GM21515 (cell line): Measurements from ENCODE around the gene BTN1A1.
"Not testable (repeated sequence)": the region's sequence is repeated elsewhere in the genome, so short reads cannot be mapped to it uniquely, and the experiment has no call there.

ENCODE experiments used
- ATAC-seq: cut with Tn5 transposase; IDR thresholded peaks from one replicate; pipeline ENCODE4 v1.9.1; 2021; ENCODE audit not compliant: unreplicated experiment

BTN1A1 gene

DNA sequence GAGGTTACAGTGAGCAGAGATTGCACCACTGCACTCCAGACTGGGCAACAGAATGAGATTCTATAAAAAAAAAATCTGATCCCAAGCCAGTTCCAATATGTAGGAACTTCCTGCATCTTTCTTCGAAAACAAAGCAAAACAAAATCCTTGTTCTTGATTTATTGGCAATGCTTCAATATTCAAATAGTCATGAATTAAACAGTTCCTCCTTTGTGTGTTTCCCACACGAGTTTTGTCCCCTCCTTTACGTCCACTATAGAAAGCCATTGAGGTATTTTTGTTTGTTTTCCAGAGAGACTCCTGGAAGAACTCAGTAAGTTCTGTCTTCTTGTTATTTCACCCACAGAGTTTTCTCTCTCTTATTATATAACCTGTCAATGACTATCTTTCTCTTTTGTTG is 7.6 kb downstream of the BTN1A1 start:
- no peak for ATAC-seq

DNA sequence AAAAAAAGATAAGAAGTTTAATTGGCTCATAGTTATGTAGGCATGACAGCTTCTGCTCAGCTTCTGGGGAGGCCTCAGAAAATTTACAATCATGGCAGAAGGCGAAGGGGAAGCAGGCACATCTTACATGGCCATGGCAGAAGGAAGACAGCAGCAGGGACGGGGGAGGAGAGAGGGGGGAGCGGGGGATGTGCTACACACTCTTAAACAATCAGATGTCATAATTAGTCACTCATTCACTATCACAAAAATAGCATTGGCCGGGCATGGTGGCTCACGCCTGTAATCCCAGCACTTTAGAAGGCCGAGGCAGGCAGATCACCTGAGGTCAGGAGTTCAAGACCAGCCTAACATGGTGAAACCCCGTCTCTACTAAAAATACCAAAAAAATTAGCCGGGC is 10.9 kb downstream of the BTN1A1 start:
- not testable (repeated sequence) for ATAC-seq

DNA sequence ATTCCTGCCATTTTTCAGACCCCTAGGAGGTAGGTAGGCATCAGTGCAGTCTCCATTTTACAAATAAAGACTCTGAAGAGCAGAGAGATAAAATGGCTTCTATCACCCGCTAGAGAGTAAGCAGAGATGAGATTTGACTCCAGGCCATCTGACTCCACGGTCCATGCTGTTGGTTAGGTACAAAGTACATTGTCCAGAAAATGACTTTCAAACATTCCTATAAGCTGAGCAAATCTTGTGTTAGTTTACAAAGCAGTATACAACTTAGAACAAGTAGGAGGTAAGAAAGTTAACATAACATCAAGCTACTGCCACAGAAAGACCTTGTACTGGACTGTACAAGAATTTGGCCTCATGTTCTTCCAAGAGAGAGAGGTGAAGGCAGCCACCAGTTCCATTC is 14.9 kb downstream of the BTN1A1 start:
- ATAC-seq: no peak

DNA sequence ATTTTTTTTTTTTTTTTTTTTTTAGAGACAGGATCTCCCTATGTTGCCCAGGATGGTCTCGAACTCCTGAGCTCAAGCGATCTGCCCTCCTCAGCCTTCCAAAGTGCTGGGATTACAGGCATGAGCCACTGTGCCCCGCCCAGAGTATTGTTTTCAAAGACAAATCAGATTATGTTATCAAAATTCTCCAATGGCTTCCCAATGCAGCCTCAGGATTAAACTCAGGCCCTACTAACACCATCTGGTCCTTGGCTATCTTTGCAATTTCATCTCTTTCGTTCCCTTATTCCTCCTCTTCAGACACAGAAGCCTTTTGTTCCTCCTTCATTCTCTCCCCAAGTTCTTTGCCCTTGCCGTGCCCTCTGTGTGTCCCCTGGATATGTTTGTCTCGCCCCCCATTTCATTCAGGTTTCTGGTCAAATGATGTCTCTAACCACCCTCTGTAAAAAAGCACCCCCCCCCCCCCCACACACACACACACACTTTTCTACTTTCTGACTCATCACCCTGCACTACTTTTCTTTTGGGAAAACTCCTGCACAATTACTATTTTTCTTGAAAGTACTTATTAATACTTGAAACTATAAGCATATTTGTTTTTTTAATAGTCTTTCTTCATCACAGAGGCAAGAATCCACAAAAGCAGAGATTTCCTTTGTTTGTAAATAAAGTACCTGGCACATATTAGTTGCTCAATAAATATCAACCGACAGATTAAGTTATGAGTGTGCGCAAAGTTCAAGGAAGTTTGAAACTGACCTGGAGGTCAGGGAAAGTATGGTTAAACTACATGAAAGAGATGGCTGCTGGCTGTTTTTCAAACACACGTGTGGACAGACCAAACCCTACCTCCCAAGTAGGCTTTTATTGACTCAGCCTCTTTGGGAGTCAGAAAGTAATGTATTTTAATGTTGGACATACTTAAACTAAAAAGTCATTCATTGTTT is 16.7 kb downstream of the BTN1A1 start:
- ATAC-seq: no peak

DNA sequence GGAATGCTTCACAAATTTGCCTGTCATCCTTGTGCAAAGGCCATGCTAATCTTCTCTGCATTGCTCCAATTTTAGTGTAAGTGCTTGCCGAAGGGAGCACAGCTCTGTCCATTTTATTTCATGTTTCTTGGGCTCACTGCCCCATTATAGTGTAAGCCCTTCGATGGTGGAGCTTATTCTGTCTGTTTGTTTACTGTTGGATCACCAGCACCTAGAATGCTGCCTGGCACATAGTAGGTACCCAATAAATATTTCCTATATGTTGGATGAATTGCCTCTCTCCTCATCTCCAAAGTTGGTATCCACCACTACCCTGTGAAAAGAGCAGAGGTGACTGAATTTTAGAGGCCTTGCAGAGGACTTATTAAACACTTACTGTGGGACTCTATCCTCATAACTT is 19.3 kb downstream of the BTN1A1 start:
- ATAC-seq: no peak

DNA sequence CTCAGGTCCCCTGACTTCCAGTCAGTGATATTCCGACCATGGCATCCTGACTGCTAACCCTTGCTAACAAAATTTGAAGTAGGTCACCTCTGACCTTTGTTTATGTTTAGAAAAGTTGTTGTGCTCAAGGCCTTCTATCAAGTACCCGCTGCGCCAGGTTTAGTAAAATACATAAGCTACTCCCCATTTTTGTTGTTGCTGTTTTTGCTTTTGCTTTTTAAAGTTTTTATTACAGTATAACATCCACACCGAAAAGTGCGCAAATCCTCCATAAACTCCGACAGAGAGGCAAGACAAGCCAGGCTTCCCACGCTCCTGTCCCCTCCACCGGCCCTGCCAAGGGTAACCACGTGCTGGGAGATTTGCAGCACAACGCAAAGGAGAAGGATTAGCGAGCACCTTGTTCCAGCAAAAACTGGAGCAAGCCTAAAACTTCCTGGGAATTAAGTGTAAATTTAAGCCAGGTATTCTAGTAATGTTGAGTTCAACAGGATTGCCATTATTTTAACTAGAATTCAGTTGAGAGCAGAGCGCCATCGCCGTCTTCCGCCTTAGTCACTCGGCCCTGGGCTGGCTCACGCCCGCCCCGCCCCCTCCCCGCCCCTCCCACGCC is 20.2 kb downstream of the BTN1A1 start:
- peak; percentile 29 for ATAC-seq

DNA sequence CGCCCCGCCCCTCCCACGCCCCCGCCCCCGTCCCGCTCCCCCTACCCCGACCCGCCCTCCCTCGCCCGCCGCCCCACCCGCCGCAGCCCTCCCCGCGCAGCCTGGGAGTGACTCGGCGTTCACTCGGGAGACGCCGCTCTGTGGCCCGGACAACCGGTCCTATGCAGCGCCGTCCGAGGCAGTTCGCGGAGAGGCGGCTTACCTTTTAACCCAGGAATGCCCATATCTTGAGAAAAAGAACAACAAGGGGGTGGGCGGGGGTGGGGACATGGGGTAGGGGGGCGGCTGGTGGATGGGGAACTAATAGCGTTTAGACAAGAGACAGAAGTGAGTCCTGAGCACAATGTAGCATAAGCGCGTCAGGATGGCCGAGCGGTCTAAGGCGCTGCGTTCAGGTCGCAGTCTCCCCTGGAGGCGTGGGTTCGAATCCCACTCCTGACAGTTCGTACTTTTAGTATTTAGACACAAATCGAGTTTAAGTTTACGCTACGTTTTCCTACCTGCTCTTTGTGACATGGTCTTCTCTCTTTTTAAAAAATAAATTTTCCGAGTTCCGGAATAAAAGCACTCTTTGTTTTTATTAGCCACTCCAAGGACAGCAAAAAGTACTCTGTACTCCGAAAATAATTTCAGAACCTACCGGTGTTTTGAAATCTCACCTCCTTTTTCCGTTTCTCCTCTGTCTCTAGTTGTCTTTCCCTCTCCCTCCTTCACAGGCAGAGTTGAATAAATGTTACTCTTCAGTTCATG is 20.9 kb downstream of the BTN1A1 start:
- ATAC-seq: peak; percentile 51

DNA sequence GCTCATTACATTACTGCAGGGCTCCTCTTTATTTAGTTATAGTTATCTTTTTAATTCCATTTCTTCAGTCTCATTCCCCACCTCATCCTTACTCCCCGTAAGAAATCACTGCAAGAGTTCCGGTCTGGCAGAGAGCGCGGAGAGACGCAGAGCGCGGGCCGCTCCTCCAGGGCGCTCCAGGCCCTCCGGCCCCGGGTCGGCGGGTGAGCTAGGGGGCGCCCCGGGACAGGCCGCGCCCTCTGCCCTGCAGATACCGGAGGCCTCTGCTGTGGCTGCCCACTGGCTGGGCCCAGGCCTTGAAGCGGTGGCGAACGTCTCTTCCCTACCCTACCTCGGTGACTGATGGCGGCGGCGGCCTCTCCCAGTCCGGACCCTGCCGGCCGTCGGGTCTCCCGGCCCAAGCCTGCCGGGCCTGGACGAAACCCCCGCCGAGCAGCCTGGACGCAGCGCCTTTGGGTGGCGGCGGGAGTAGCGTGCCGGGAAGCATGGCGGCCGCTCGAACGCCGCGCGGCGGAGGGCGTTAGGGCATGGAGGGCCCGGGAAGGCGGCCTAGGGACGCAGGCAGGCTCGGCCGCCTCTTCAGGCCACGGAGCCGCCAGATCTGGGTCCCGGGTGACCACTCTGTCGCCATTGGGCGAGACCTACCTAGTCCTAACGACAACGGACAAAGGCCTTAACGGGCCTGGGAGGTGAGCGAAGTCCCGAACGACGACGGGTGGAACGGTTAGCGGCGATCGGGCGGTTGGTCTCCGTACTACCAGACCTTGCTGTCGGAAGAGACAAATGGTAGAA is 21.7 kb downstream of the BTN1A1 start:
- peak; percentile 73 for ATAC-seq

DNA sequence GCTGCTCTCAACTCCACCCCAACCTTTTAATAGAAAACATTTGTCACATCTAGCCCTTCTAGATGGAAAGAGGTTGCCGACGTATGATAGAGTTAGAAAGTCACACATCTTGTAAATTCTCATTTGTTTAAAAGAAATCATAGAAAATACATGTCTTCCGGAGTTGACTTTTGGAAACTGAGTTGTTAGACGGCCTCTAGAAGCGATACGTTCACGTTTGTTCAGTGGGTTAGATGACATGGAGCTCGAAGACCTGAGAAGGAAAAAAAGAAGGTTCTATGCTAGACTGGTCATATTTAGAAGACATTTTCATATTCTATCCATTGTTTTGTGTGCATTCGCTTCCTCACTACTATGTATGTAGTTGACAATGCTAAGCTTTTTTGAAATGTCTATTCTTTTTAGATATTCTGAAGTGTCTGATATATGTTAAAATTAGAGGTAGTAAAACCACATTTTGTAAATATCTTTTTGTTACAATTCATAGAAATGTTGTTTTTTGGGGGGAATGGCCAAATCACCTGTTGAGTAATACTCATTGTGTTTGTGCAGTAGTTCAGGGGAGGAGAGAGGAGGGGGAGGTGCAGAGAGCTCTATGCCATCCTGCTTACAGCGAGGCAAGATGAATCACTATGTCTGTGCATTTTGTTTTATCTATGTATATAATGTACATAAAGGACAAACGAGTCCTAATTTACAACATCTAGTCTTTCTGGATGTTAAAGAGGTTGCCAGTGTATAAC is 22.6 kb downstream of the BTN1A1 start:
- ATAC-seq: not testable (repeated sequence)

DNA sequence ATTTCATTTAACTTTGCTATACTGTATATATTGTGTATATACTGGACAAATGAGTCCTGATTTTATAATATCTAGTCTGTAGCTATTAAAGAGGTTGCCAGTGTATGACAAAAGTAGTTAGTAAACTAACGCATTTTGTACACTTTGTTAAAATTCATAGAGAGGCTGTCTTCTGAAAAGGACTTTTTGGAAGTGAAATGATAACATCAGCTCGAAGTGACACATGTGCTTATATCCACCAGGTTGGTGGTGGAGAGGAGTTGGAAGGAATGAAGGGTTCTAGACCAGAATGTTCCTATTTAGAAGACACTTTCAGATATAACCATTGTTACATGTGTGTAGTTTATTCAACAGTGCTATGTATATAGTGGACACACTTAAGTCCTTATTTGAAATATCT is 24.2 kb downstream of the BTN1A1 start:
- ATAC-seq: not testable (repeated sequence)

DNA sequence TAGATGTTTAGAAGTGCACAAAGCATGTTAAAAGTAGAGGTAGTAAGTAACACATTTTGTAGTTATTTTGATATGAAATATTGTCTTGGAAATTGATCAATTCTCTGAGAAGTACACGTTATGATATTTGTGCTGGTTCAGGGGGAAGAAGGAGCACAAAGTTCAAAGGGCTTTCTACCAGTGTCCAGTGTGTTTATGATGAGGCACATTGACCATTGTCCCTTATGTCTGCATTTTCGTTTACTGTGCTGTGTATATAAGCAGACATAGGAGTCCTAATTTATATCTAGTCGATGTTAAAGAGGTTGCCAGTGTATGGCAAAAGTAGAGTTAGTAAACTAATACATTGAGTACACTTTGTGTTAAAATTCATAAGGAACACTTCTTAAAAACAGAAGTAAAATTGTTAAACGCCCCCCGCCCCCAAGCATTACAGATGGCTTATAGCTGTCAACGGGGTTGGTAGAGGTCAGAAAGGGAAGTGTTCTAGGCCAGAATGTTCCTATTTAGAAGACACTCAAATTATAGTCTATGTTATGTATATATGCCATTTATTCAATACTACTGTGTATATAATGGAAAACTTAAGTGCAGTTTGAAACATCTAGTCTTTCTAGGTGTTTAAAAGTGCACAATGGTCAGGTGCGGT is 24.7 kb downstream of the BTN1A1 start:
- no peak for ATAC-seq

DNA sequence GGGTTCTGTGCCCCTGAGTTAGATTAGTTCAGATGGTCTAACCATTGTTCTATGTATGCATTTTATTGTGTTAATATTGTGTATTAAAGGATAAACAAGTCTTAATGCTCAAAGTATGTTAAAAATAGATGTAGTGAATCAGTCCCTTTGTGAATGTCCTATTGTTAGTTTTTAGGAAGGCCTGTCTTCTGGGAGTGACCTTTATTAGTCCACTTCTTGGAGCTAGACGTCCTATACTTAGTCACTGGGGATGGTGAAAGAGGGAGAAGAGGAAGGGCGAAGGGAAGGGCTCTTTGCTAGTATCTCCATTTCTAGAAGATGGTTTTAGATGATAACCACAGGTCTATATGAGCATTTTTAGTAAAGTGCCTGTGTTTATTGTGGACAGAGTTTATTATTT is 25.7 kb downstream of the BTN1A1 start:
- no peak for ATAC-seq

DNA sequence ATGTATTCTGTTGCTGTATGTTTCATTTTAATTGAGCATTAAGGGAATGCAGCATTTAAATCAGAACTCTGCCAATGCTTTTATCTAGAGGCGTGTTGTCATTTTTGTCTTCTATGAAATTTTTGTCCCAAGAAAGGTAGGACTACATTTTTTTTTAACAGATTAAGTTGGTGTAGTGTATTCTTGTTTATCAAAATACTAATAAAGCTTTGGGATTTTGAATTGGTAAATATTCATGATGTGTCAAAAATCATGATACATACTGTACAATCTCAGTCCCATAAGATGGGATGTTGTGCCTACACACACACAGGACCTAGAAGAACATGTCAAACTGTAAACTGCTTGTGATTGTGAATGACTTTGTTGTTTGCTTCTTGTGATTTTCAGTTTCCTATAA is 26.8 kb downstream of the BTN1A1 start:
- no peak for ATAC-seq

DNA sequence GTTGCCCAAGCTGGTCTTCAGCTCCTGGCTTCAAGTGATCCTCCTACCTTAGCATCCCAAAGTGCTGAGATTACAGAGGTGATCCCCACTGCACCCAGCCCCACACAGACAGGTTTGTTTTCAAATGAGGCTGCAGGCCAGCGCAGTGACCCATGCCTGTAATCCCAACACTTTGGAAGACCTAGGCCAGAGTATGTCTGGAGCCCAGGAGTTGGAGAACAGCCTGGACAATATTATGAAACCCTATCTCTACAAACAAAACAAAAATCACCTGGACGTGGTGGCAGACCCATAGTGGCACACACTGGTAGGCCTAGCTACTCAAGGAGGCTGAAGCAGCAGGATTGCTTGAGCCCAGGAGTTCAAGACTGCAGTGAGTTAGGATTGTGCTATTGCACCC is 30.1 kb downstream of the BTN1A1 start:
- ATAC-seq: no peak

DNA sequence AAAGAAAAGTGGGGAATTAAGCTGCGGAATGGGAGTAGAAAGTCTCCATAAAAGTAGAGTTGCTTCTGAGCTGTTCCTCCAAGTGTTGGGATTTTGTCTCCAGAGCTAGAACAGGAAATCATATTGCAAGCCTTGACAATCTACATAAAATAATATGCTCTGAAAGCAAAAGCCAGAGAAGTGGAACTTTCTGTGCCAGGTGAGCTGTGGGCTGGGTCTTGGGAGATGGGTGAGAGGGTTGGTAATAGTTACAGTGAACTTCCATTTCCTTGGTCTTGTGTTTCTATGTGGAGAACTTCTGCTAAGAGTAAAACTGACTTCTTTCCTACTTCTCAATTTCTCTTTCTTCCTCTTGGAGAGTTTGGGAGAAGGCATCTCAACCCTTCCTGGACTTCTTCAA is 31.8 kb downstream of the BTN1A1 start:
- ATAC-seq: no peak

DNA sequence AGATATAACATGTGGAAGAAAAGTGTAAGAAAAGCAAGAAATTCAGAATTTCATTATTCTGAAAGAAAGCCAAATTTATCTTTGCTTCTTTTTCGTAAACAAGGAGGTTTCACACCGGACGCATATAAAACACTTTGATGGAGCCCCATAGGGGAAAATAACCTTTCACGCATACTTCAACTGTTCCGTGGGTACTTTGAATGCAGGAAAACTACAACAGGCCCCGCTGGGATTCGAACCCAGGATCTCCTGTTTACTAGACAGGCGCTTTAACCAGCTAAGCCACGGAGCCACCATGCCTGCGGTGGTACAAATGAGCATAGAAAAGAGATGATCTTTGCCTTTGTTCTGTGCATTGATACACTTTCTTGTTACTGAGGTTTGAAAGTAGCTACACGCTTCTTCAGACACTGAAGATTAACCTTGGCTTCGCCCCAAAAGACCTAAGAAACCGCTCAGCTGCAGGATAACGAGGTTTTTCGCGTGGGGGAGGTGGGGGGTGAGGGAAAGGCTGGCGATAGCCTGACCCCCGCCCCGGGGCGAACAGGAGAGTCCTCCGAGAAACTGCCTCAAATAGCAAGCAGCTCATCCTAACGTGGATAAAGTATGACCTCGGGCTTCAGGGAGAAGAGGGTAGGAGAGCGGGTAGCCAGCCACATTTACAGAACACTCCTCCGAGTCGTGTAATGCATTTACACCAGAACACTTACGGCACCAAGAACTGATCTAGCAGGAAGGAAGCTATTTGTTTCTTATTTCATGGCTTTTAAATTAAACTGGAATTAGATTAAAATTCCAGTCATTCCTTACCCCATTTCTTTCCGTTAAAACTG is 32.8 kb downstream of the BTN1A1 start:
- ATAC-seq: peak; percentile 39

DNA sequence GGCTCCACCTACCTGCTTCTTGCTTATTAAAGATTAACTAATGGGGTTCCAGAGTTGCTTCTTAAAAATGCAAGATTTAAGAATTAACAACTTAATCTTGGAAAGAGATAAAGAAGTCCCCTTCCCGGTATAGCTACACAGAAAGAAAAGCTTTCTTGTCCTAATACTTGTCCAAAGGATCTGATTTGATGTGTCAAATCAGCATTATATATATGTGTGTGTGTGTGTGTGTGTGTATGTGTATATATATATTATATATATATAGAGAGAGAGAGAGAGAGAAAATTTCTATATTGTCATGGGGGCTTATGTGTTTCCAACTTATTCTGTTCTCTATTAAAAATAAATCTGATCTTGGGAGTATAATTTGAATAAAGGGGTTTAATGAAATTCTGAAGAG is 33.4 kb downstream of the BTN1A1 start:
- no peak for ATAC-seq

DNA sequence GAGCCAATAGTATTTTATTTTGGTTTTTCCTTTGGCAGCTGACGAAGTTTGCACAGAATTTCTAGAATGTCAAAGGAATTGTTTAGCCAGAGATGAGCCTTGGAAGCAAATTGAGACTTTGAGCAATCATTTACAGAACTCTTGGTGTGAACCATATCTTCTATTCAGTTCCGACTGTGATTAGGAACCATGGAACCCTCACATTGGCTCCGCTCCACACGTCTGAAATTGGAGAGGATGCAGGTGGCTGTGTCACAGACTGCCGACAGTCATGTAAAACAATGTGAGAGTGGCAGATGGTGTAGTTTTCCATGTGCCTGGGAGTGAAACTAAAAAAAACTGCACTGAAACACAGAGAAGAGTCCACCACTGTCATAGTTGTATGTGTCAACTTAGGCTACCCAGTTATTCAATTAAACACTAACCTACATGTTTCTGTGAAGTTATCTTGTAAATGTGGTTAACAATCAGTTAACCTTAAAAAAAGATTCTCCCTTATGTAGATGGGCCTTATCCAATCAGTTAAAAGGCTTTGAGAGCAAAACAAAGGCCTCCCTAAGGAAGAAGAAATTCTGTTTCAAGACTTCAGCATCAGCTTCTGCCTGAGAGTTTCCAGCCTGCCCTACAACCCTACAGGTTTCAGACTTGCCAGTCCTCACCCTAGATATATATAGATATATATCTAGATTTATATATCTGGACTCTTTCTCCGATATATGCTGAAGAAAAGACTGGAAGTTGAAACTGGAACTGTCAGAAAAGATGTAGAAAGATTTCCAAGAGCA is 34.8 kb downstream of the BTN1A1 start:
- ATAC-seq: no peak
